Activated CD8-positive, alpha-beta T cell treated with anti-CD3 and anti-CD28 coated beads, Interleukin-2, amount 10 ng/mL, durations not matched to agents 7 days and 5 days (primary cell): Measurements from ENCODE around the gene ARPC1B. TPM values are rescaled to one million over a fixed set of nuclear protein-coding genes. Genes with fewer than 3 reads are reported as not detected.
"Not testable (repeated sequence)": the region's sequence is repeated elsewhere in the genome, so short reads cannot be mapped to it uniquely, and the experiment has no call there.

Source experiments
- ATAC-seq: fragments of 150-1000 bp; cut with Tn5 transposase; one replicate; pipeline ENCODE4 v1.10.0; 2021; ENCODE audit warnings: moderate library complexity
- CTCF ChIA-PET: fragments of 350-600 bp; sonication (Branson Sonifier 250); formaldehyde crosslinking; loops from one replicate; lab custom pipeline; 2021; ENCODE audit warnings: antibody characterized with exemption; lab: Charles Lee
- POLR2A ChIA-PET: fragments of 350-600 bp; sonication (Branson Sonifier 250); formaldehyde crosslinking; loops from one replicate; lab custom pipeline; 2021; ENCODE audit warnings: antibody characterized with exemption; lab: Charles Lee
- DNase-seq: peaks from one replicate; pipeline ENCODE4 v3.0.0-alpha.2; 2020
- H3K27ac Mint-ChIP-seq: one replicate; pipeline ENCODE4 v1.8.0; 2021; ENCODE audit warnings: mild to moderate bottlenecking, mixed read lengths
- H3K27me3 Mint-ChIP-seq: one replicate; pipeline ENCODE4 v1.8.0; 2021; ENCODE audit warnings: low read depth, mixed read lengths
- H3K36me3 Mint-ChIP-seq: one replicate; pipeline ENCODE4 v1.8.0; 2021; ENCODE audit warnings: low read depth, mixed read lengths
- H3K4me1 Mint-ChIP-seq: one replicate; pipeline ENCODE4 v1.8.0; 2021; ENCODE audit warnings: low read depth, mixed read lengths
- H3K4me3 Mint-ChIP-seq: one replicate; pipeline ENCODE4 v1.8.0; 2021; ENCODE audit warnings: mild to moderate bottlenecking, mixed read lengths
- H3K9me3 Mint-ChIP-seq: one replicate; pipeline ENCODE4 v1.8.0; 2022; ENCODE audit warnings: mixed read lengths; ENCODE audit not compliant: insufficient read depth
- total RNA-seq, 2 experiments: library from RNA; stranded (reverse); gene quantifications; one replicate each; pipeline ENCODE4 v1.2.3, GENCODE V29; 2021

The ARPC1B gene
- total RNA-seq, 2 experiments from 2014 or later: 408 to 412 TPM

GRCh38 chr7:99410635-99411034 lies 36.1 kb downstream of the ARPC1B start:
- peak overlapping the region; percentile 98 for H3K4me3 Mint-ChIP-seq
- POLR2A ChIA-PET: interaction anchor here (2.3 kb wide), 1 partner anchor 9 kb away, joined by 6 read pairs; no protein-coding TSS in a partner anchor
- H3K36me3 Mint-ChIP-seq: peaks cover 42% of the 10 kb centered on the region
- H3K9me3 Mint-ChIP-seq: no peaks in the 10 kb centered on the region
- no peaks in the 10 kb centered on the region for H3K27me3 Mint-ChIP-seq
- ATAC-seq: no peak
- H3K4me1 Mint-ChIP-seq: peaks cover 46% of the 10 kb centered on the region
- CTCF ChIA-PET: interaction anchor here (1.9 kb wide), 1 partner anchor 45 kb away, joined by 4 read pairs; no protein-coding TSS in a partner anchor
- H3K27ac Mint-ChIP-seq: peak overlapping the region; percentile 39
- DNase-seq: no peak

- Mint-ChIP-seq H3K36me3 (peaks cover 70% of the 10 kb centered on the region), H3K4me1 (peaks cover 21% of the 10 kb centered on the region)
- not testable (repeated sequence) for ATAC-seq, H3K9me3 Mint-ChIP-seq, H3K27me3 Mint-ChIP-seq, H3K4me3 Mint-ChIP-seq, H3K27ac Mint-ChIP-seq
- CTCF ChIA-PET: interaction anchor here (0.7 to 2.1 kb wide), 2 partner anchors 8 to 13 kb away, joined by 4 to 8 read pairs; no protein-coding TSS in a partner anchor
- POLR2A ChIA-PET: interaction anchor here (0.6 kb wide), 1 partner anchor 137 kb away, joined by 4 read pairs; no protein-coding TSS in a partner anchor
- peak; percentile 38 for DNase-seq
Observed at GRCh38 chr7:99415513-99416127, 41.1 kb downstream of the ARPC1B start.

- Mint-ChIP-seq H3K4me1 (peaks cover 9% of the 10 kb centered on the region), H3K4me3 (no peak overlapping the region), H3K9me3 (no peaks in the 10 kb centered on the region), H3K27me3 (no peaks in the 10 kb centered on the region), H3K27ac (no peak overlapping the region), H3K36me3 (peaks cover 60% of the 10 kb centered on the region)
- ChIA-PET POLR2A (interaction anchor here (1.3 to 1.4 kb wide), 2 partner anchors 9 to 21 kb away, joined by 4 to 5 read pairs; partner anchors contain the start of genes BUD31, CPSF4, PDAP1 and PTCD1), CTCF (no interaction called here)
- DNase-seq (no peak), ATAC-seq (no peak)
Observed at GRCh38 chr7:99418260-99418659, 43.7 kb downstream of the ARPC1B start.

GRCh38 chr7:99419323-99420021 lies 44.9 kb downstream of the ARPC1B start:
- Mint-ChIP-seq H3K27me3 (no peaks in the 10 kb centered on the region), H3K4me1 (peaks cover 9% of the 10 kb centered on the region), H3K36me3 (peaks cover 59% of the 10 kb centered on the region), H3K9me3 (no peaks in the 10 kb centered on the region), H3K4me3 (no peak overlapping the region), H3K27ac (no peak overlapping the region)
- no peak for DNase-seq
- ChIA-PET CTCF (no interaction called here), POLR2A (interaction anchor here (1.3 kb wide), 2 partner anchors 10 to 12 kb away, joined by 6 to 7 read pairs; partner anchors contain the start of gene BUD31)
- ATAC-seq: peak; percentile 12

GRCh38 chr7:99420213-99420612 lies 45.7 kb downstream of the ARPC1B start:
- Mint-ChIP-seq H3K27me3 (no peaks in the 10 kb centered on the region), H3K4me1 (peaks cover 4% of the 10 kb centered on the region), H3K9me3 (no peaks in the 10 kb centered on the region), H3K36me3 (peaks cover 55% of the 10 kb centered on the region), H3K27ac (no peak overlapping the region), H3K4me3 (no peak overlapping the region)
- DNase-seq (no peak), ATAC-seq (no peak)
- CTCF ChIA-PET: no interaction called here
- POLR2A ChIA-PET: interaction anchor here (1.3 kb wide), 2 partner anchors 10 to 13 kb away, joined by 6 to 7 read pairs; partner anchors contain the start of gene BUD31

- CTCF ChIA-PET: no interaction called here
- no peak overlapping the region for H3K27ac Mint-ChIP-seq
Observed at GRCh38 chr7:99420986-99421385, 46.5 kb downstream of the ARPC1B start.

GRCh38 chr7:99422186-99422585 lies 47.7 kb downstream of the ARPC1B start:
- peaks cover 39% of the 10 kb centered on the region for H3K36me3 Mint-ChIP-seq
- ATAC-seq (peak; percentile 7), DNase-seq (no peak)
- H3K4me1 Mint-ChIP-seq: no peaks in the 10 kb centered on the region
- no peak overlapping the region for H3K4me3 Mint-ChIP-seq
- ChIA-PET CTCF (interaction anchor here (1.3 kb wide), 1 partner anchor 13 kb away, joined by 3 read pairs; the partner anchor contains the start of genes BUD31 and PDAP1), POLR2A (interaction anchor here (0.6 to 2.0 kb wide), 4 partner anchors 11 to 494 kb away, joined by 3 to 5 read pairs (median 3); partner anchors contain the start of gene BUD31)
- H3K27me3 Mint-ChIP-seq: no peaks in the 10 kb centered on the region
- no peak overlapping the region for H3K27ac Mint-ChIP-seq
- H3K9me3 Mint-ChIP-seq: no peaks in the 10 kb centered on the region

More at GRCh38 chr7:99420986-99421385, 46.5 kb downstream of the ARPC1B start:
- POLR2A ChIA-PET: no interaction called here
- peaks cover 3% of the 10 kb centered on the region for H3K4me1 Mint-ChIP-seq
- no peaks in the 10 kb centered on the region for H3K27me3 Mint-ChIP-seq
- DNase-seq (no peak), ATAC-seq (no peak)
- H3K4me3 Mint-ChIP-seq: no peak overlapping the region
- H3K36me3 Mint-ChIP-seq: peaks cover 51% of the 10 kb centered on the region
- no peaks in the 10 kb centered on the region for H3K9me3 Mint-ChIP-seq

GRCh38 chr7:99422625-99423024 lies 48.1 kb downstream of the ARPC1B start:
- POLR2A ChIA-PET: interaction anchor here (0.6 to 2.0 kb wide), 4 partner anchors 10 to 495 kb away, joined by 3 to 5 read pairs (median 3); partner anchors contain the start of gene BUD31
- CTCF ChIA-PET: interaction anchor here (1.3 kb wide), 1 partner anchor 14 kb away, joined by 3 read pairs; the partner anchor contains the start of genes BUD31 and PDAP1
- H3K4me1 Mint-ChIP-seq: no peaks in the 10 kb centered on the region

GRCh38 chr7:99424932-99425730 lies 50.6 kb downstream of the ARPC1B start:
- ATAC-seq (no peak), DNase-seq (no peak)
- ChIA-PET CTCF (no interaction called here), POLR2A (interaction anchor here (0.6 to 0.9 kb wide), 3 partner anchors 13 to 580 kb away, joined by 3 read pairs; no protein-coding TSS in a partner anchor)
- no peak overlapping the region for H3K27ac Mint-ChIP-seq
- no peaks in the 10 kb centered on the region for H3K9me3 Mint-ChIP-seq
- no peak overlapping the region for H3K4me3 Mint-ChIP-seq
- peaks cover 31% of the 10 kb centered on the region for H3K36me3 Mint-ChIP-seq
- peaks cover 8% of the 10 kb centered on the region for H3K4me1 Mint-ChIP-seq
- H3K27me3 Mint-ChIP-seq: no peaks in the 10 kb centered on the region

More at GRCh38 chr7:99422625-99423024, 48.1 kb downstream of the ARPC1B start:
- no peak for DNase-seq
- Mint-ChIP-seq H3K9me3 (no peaks in the 10 kb centered on the region), H3K27ac (no peak overlapping the region), H3K27me3 (no peaks in the 10 kb centered on the region), H3K4me3 (no peak overlapping the region), H3K36me3 (peaks cover 34% of the 10 kb centered on the region)
- no peak for ATAC-seq

- ATAC-seq: peak; percentile 66
- Mint-ChIP-seq H3K9me3 (no peaks in the 10 kb centered on the region), H3K27me3 (no peaks in the 10 kb centered on the region), H3K4me3 (no peak overlapping the region), H3K27ac (peak overlapping the region; percentile 79), H3K36me3 (peaks cover 32% of the 10 kb centered on the region), H3K4me1 (peaks cover 8% of the 10 kb centered on the region)
- peak; percentile 57 for DNase-seq
- POLR2A ChIA-PET: no interaction called here
- CTCF ChIA-PET: interaction anchor here (1.1 kb wide), 1 partner anchor 13 kb away, joined by 4 read pairs; no protein-coding TSS in a partner anchor
Observed at GRCh38 chr7:99428972-99429566, 54.5 kb downstream of the ARPC1B start.
